ENCODE results near the gene RGS4.
A peak's percentile ranks its signal among the peaks of the same experiment; 100 is the strongest.
"Not testable (repeated sequence)": the region's sequence is repeated elsewhere in the genome, so short reads cannot be mapped to it uniquely, and the experiment has no call there.

Gene RGS4

GRCh38 chr1:163068716-163069115 lies 445 bp upstream of the RGS4 start:
- DNase-seq (ENCODE audit: low spot score), result no peak

GRCh38 chr1:163069655-163070277 lies 605 bp downstream of the RGS4 start:
- DNase-seq (ENCODE audit: low spot score), result no peak

- peak; percentile 10 for DNase-seq (ENCODE audit: low spot score)
These were observed 2.5 kb downstream of the RGS4 start for GRCh38 chr1:163071405-163072255.

GRCh38 chr1:163072658-163073057 lies 3.5 kb downstream of the RGS4 start:
- no peak for DNase-seq (ENCODE audit: low spot score)

- no peak for DNase-seq (ENCODE audit: low spot score)
These were observed 4.8 kb downstream of the RGS4 start for GRCh38 chr1:163074004-163074403.

- no peak for DNase-seq (ENCODE audit: low spot score)
These were observed 5.6 kb downstream of the RGS4 start for GRCh38 chr1:163074716-163075284.

- no peak for DNase-seq (ENCODE audit: low spot score)
These were observed 6.9 kb downstream of the RGS4 start for GRCh38 chr1:163076044-163076443.

GRCh38 chr1:163076446-163076845 lies 7.3 kb downstream of the RGS4 start:
- DNase-seq (ENCODE audit: low spot score), result no peak

GRCh38 chr1:163076981-163077761 lies 8.0 kb downstream of the RGS4 start:
- no peak for DNase-seq (ENCODE audit: low spot score)

- DNase-seq (ENCODE audit: low spot score), result no peak
These were observed 13.8 kb downstream of the RGS4 start for GRCh38 chr1:163082971-163083370.

GRCh38 chr1:163083690-163084089 lies 14.5 kb downstream of the RGS4 start:
- DNase-seq (ENCODE audit: low spot score), result no peak

- DNase-seq (ENCODE audit: low spot score), result no peak
These were observed 15.2 kb downstream of the RGS4 start for GRCh38 chr1:163084330-163084729.

GRCh38 chr1:163085041-163085903 lies 16.1 kb downstream of the RGS4 start:
- DNase-seq (ENCODE audit: low spot score), result no peak

GRCh38 chr1:163085904-163086268 lies 16.7 kb downstream of the RGS4 start:
- DNase-seq (ENCODE audit: low spot score), result no peak

- DNase-seq (ENCODE audit: low spot score), result not testable (repeated sequence)
These were observed 20.0 kb downstream of the RGS4 start for GRCh38 chr1:163089117-163089516.

GRCh38 chr1:163090321-163090945 lies 21.3 kb downstream of the RGS4 start:
- DNase-seq (ENCODE audit: low spot score), result no peak

- no peak for DNase-seq (ENCODE audit: low spot score)
These were observed 24.0 kb downstream of the RGS4 start for GRCh38 chr1:163093169-163093568.

- DNase-seq (ENCODE audit: low spot score), result no peak
These were observed 24.4 kb downstream of the RGS4 start for GRCh38 chr1:163093579-163093978.

- DNase-seq (ENCODE audit: low spot score), result no peak
These were observed 25.0 kb downstream of the RGS4 start for GRCh38 chr1:163094182-163094581.

- DNase-seq (ENCODE audit: low spot score), result no peak
These were observed 25.4 kb downstream of the RGS4 start for GRCh38 chr1:163094589-163094988.

- no peak for DNase-seq (ENCODE audit: low spot score)
These were observed 26.1 kb downstream of the RGS4 start for GRCh38 chr1:163095213-163095612.

Data from HuH-7.5 (cell line).